Measurements from ENCODE around the gene SSH3. TPM values are rescaled to one million over a fixed set of nuclear protein-coding genes. Genes with fewer than 3 reads are reported as not detected.

SSH3 gene
- total RNA-seq, 6 experiments from 2014 or later = 10.9 to 17.9 (median 14.5) TPM

- H3K9me3 ChIP-seq = no peaks in the 10 kb centered on the region
- H3K36me3 ChIP-seq = peaks cover 0 to 17% (median 0%) of the 10 kb centered on the region in 4 donors
- no peak for TF ChIP-seq CTCF (IDR thresholded peaks at IDR 0.05)
- no peak for TF ChIP-seq POLR2A (IDR thresholded peaks at IDR 0.05)
- H3K27me3 ChIP-seq = no peaks in the 10 kb centered on the region
- no peak overlapping the region for H3K4me3 ChIP-seq
- DNase-seq (no peak), ATAC-seq (no peak)
- peaks cover 0 to 2% (median 0%) of the 10 kb centered on the region in 4 donors for H3K4me1 ChIP-seq
- no peak overlapping the region for H3K27ac ChIP-seq
- intact Hi-C loops (cut with DNase I) = loop anchor here in 1 of 2 donors (5.0 kb wide), 1 partner anchor 51 kb away; no protein-coding TSS in a partner anchor
- 80% methylated on average over 9 of the region's 11 CpGs for WGBS (ENCODE audit: insufficient coverage, low coverage, low lambda C conversion rate, missing lambda C conversion rate)
Observed at GRCh38 chr11:67313125-67313890, 10.0 kb downstream of the SSH3 start.

GRCh38 chr11:67314218-67314617 lies 10.9 kb downstream of the SSH3 start:
- Histone ChIP-seq H3K27me3 (no peaks in the 10 kb centered on the region), H3K4me3 (no peak overlapping the region), H3K4me1 (peaks cover 0 to 7% (median 0%) of the 10 kb centered on the region in 4 donors), H3K9me3 (no peaks in the 10 kb centered on the region), H3K27ac (no peak overlapping the region), H3K36me3 (peaks cover 0 to 9% (median 0%) of the 10 kb centered on the region in 4 donors)
- 100% methylated on average over 1 of the region's 2 CpGs for WGBS (ENCODE audit: insufficient coverage, low coverage, low lambda C conversion rate, missing lambda C conversion rate)
- DNase-seq (no peak), ATAC-seq (no peak)
- intact Hi-C loops (cut with DNase I) = loop anchor here in 1 of 2 donors (5.0 kb wide), 1 partner anchor 52 kb away; no protein-coding TSS in a partner anchor
- TF ChIP-seq CTCF (IDR thresholded peaks at IDR 0.05) (no peak), POLR2A (IDR thresholded peaks at IDR 0.05) (no peak)

- 86% methylated on average over 7 of the region's 9 CpGs for WGBS (ENCODE audit: insufficient coverage, low coverage, low lambda C conversion rate, missing lambda C conversion rate)
- TF ChIP-seq POLR2A (IDR thresholded peaks at IDR 0.05) (no peak), CTCF (IDR thresholded peaks at IDR 0.05) (no peak)
- no peaks in the 10 kb centered on the region for H3K9me3 ChIP-seq
- DNase-seq (no peak), ATAC-seq (no peak)
- peaks cover 0 to 7% (median 0%) of the 10 kb centered on the region in 4 donors for H3K4me1 ChIP-seq
- intact Hi-C loops (cut with DNase I) = no loop called here
- H3K36me3 ChIP-seq = no peaks in the 10 kb centered on the region
- H3K27ac ChIP-seq = no peak overlapping the region
- H3K4me3 ChIP-seq = no peak overlapping the region
- H3K27me3 ChIP-seq = no peaks in the 10 kb centered on the region
Observed at GRCh38 chr11:67315325-67315909, 12.1 kb downstream of the SSH3 start.

- Histone ChIP-seq H3K4me3 (peak overlapping the region; percentile 72 to 93 (median 90)), H3K27me3 (no peaks in the 10 kb centered on the region), H3K27ac (peak overlapping the region; percentile 81 to 90 (median 83)), H3K4me1 (peaks cover 0 to 7% (median 0%) of the 10 kb centered on the region in 4 donors), H3K36me3 (no peaks in the 10 kb centered on the region), H3K9me3 (no peaks in the 10 kb centered on the region)
- intact Hi-C loops (cut with DNase I) = no loop called here
- TF ChIP-seq POLR2A (IDR thresholded peaks at IDR 0.05) (no peak), CTCF (IDR thresholded peaks at IDR 0.05) (no peak)
- DNase-seq = no peak
- ATAC-seq = peak in 1 of 4 donors; percentile 1
- WGBS (ENCODE audit: insufficient coverage, low coverage, low lambda C conversion rate, missing lambda C conversion rate) = 0% methylated on average over 8 of the region's 10 CpGs
Observed at GRCh38 chr11:67316882-67317204, 13.5 kb downstream of the SSH3 start.
